BLaER1 (cell line): ENCODE results near the gene ROR1.

Experiments used
- H3K27ac ChIP-seq: shearing (Covaris generic); formaldehyde crosslinking; 2 replicates; pipeline ENCODE4 v1.8.1; 2022
- H3K27me3 ChIP-seq: shearing (Covaris generic); formaldehyde crosslinking; 2 replicates; pipeline ENCODE4 v1.8.1; 2022
- H3K36me3 ChIP-seq: shearing (Covaris generic); formaldehyde crosslinking; 2 replicates; pipeline ENCODE4 v1.8.1; 2022
- H3K4me1 ChIP-seq: shearing (Covaris generic); formaldehyde crosslinking; 2 replicates; pipeline ENCODE4 v1.8.1; 2022
- H3K4me2 ChIP-seq: shearing (Covaris generic); formaldehyde crosslinking; 2 replicates; pipeline ENCODE4 v1.8.1; 2022
- H3K4me3 ChIP-seq: shearing (Covaris generic); formaldehyde crosslinking; 2 replicates; pipeline ENCODE4 v1.8.1; 2022
- H3K9ac ChIP-seq: shearing (Covaris generic); formaldehyde crosslinking; 2 replicates; pipeline ENCODE4 v1.8.1; 2022
- H3K9me3 ChIP-seq: shearing (Covaris generic); formaldehyde crosslinking; 2 replicates; pipeline ENCODE4 v1.8.1; 2022
- H4K20me1 ChIP-seq: shearing (Covaris generic); formaldehyde crosslinking; 2 replicates; pipeline ENCODE4 v1.8.1; 2022
- Cebpa-rat ChIP-seq: shearing (Covaris generic); IDR thresholded peaks from 2 replicates; pipeline ENCODE4 v1.8.1; 2022

The ROR1 gene

GRCh38 chr1:63861052-63861691, 87.4 kb downstream of the ROR1 start:
- Histone ChIP-seq H3K4me3 (no peak overlapping the region), H3K4me2 (no peak overlapping the region), H3K36me3 (no peaks in the 10 kb centered on the region), H4K20me1 (0 out of 2 replicates have a peak, but pooled peaks cover 5% of the 10 kb centered on the region), H3K27ac (no peak overlapping the region), H3K4me1 (no peaks in the 10 kb centered on the region), H3K9me3 (peaks cover 8% of the 10 kb centered on the region), H3K9ac (no peak overlapping the region), H3K27me3 (no peaks in the 10 kb centered on the region)
- no peak for TF ChIP-seq Cebpa-rat

GRCh38 chr1:63863145-63863544, 89.3 kb downstream of the ROR1 start:
- no peaks in the 10 kb centered on the region for H3K4me1 ChIP-seq
- no peaks in the 10 kb centered on the region for H3K36me3 ChIP-seq

DNA sequence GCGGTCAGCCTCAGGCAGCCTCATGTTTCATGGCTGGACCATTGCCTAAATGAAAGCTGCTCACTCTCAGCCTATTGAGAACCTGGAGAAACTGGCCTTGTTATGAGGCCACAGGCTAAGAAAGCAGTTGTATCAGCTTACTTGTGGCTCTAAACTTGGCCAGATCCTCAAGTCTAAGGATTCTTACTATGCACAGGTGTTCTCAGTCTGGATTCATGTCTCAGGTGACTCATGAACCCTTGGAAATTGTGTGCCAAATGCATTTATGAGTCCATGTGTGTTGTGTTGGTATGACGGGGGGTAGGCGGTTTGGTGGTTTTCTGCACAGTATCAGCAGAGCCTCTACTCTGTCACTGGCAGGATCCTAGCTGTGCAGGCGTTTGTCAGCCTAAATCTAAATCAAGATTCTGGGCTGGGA, 90.4 kb downstream of the ROR1 start:
- Histone ChIP-seq H3K4me3 (no peak overlapping the region), H3K4me1 (no peaks in the 10 kb centered on the region)

More at GRCh38 chr1:63863145-63863544, 89.3 kb downstream of the ROR1 start:
- H3K27ac ChIP-seq = no peak overlapping the region
- no peaks in the 10 kb centered on the region for H3K9me3 ChIP-seq
- no peak for TF ChIP-seq Cebpa-rat
- no peak overlapping the region for H3K4me3 ChIP-seq
- H3K4me2 ChIP-seq = no peak overlapping the region
- H4K20me1 ChIP-seq = 0 out of 2 replicates have a peak, but pooled peaks cover 5% of the 10 kb centered on the region
- no peak overlapping the region for H3K9ac ChIP-seq
- no peaks in the 10 kb centered on the region for H3K27me3 ChIP-seq

GRCh38 chr1:63865561-63865960, 91.7 kb downstream of the ROR1 start:
- Histone ChIP-seq H3K27me3 (no peaks in the 10 kb centered on the region), H3K4me3 (no peak overlapping the region), H3K4me1 (no peaks in the 10 kb centered on the region), H4K20me1 (0 out of 2 replicates have a peak, but pooled peaks cover 5% of the 10 kb centered on the region), H3K36me3 (no peaks in the 10 kb centered on the region), H3K27ac (no peak overlapping the region), H3K4me2 (no peak overlapping the region), H3K9ac (no peak overlapping the region), H3K9me3 (no peaks in the 10 kb centered on the region)
- TF ChIP-seq Cebpa-rat = no peak

More for the DNA sequence above, 90.4 kb downstream of the ROR1 start:
- Histone ChIP-seq H3K27ac (no peak overlapping the region), H3K27me3 (no peaks in the 10 kb centered on the region), H3K9ac (no peak overlapping the region), H3K4me2 (no peak overlapping the region), H3K9me3 (no peaks in the 10 kb centered on the region), H3K36me3 (no peaks in the 10 kb centered on the region), H4K20me1 (0 out of 2 replicates have a peak, but pooled peaks cover 5% of the 10 kb centered on the region)
- TF ChIP-seq Cebpa-rat = no peak

GRCh38 chr1:63866084-63866483, 92.3 kb downstream of the ROR1 start:
- H3K9me3 ChIP-seq = no peaks in the 10 kb centered on the region
- no peak overlapping the region for H3K9ac ChIP-seq
- no peaks in the 10 kb centered on the region for H3K4me1 ChIP-seq
- no peak overlapping the region for H3K4me3 ChIP-seq
- H3K27me3 ChIP-seq = no peaks in the 10 kb centered on the region
- H4K20me1 ChIP-seq = 0 out of 2 replicates have a peak, but pooled peaks cover 5% of the 10 kb centered on the region
- no peak for TF ChIP-seq Cebpa-rat
- no peaks in the 10 kb centered on the region for H3K36me3 ChIP-seq
- no peak overlapping the region for H3K4me2 ChIP-seq
- H3K27ac ChIP-seq = no peak overlapping the region

GRCh38 chr1:63867429-63868176, 93.8 kb downstream of the ROR1 start:
- Histone ChIP-seq H3K36me3 (no peaks in the 10 kb centered on the region), H4K20me1 (0 out of 2 replicates have a peak, but pooled peaks cover 5% of the 10 kb centered on the region), H3K9ac (no peak overlapping the region), H3K27me3 (no peaks in the 10 kb centered on the region), H3K9me3 (no peaks in the 10 kb centered on the region), H3K4me1 (no peaks in the 10 kb centered on the region), H3K4me2 (no peak overlapping the region), H3K4me3 (no peak overlapping the region), H3K27ac (no peak overlapping the region)
- no peak for TF ChIP-seq Cebpa-rat

- Histone ChIP-seq H3K4me2 (no peak overlapping the region), H3K9ac (no peak overlapping the region), H3K9me3 (no peaks in the 10 kb centered on the region), H3K36me3 (no peaks in the 10 kb centered on the region), H3K4me3 (no peak overlapping the region), H3K27me3 (no peaks in the 10 kb centered on the region), H3K27ac (no peak overlapping the region), H3K4me1 (no peaks in the 10 kb centered on the region), H4K20me1 (no peaks in the 10 kb centered on the region)
- no peak for TF ChIP-seq Cebpa-rat
Observed at GRCh38 chr1:63868268-63868781, 94.5 kb downstream of the ROR1 start.

GRCh38 chr1:63870152-63870551, 96.3 kb downstream of the ROR1 start:
- H4K20me1 ChIP-seq = no peaks in the 10 kb centered on the region; the same call in 1 of the 2 replicates
- no peak for TF ChIP-seq Cebpa-rat
- no peaks in the 10 kb centered on the region for H3K9me3 ChIP-seq
- no peak overlapping the region for H3K4me2 ChIP-seq
- H3K27me3 ChIP-seq = no peaks in the 10 kb centered on the region
- H3K36me3 ChIP-seq = no peaks in the 10 kb centered on the region
- H3K27ac ChIP-seq = no peak overlapping the region
- no peaks in the 10 kb centered on the region for H3K4me1 ChIP-seq
- H3K4me3 ChIP-seq = no peak overlapping the region
- H3K9ac ChIP-seq = no peak overlapping the region

DNA sequence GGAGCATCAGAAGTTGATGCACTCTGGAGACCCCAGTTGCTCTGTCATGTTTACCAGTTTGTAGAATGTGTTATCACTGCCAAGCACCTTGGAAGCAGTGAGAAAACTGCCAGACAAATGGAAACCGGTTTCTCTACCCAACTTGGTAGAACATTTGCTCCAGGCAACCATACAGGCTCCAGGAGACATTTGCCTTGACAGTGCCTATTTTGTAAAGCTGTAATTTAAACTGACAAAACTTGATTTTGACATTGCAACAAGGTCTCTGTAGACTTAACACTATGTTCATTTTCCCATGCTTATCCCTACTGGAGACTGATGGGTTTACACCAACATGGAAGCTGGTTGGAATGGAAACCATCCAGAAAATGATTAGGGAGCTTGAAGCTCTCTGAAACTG, 97.6 kb downstream of the ROR1 start:
- no peaks in the 10 kb centered on the region for H3K4me1 ChIP-seq
- no peak for TF ChIP-seq Cebpa-rat
- H3K4me3 ChIP-seq = no peak overlapping the region
- H3K36me3 ChIP-seq = no peaks in the 10 kb centered on the region
- H3K9me3 ChIP-seq = no peaks in the 10 kb centered on the region
- no peaks in the 10 kb centered on the region for H3K27me3 ChIP-seq
- H3K9ac ChIP-seq = no peak overlapping the region
- H3K4me2 ChIP-seq = no peak overlapping the region
- no peaks in the 10 kb centered on the region; the same call in 1 of the 2 replicates for H4K20me1 ChIP-seq
- no peak overlapping the region for H3K27ac ChIP-seq

DNA sequence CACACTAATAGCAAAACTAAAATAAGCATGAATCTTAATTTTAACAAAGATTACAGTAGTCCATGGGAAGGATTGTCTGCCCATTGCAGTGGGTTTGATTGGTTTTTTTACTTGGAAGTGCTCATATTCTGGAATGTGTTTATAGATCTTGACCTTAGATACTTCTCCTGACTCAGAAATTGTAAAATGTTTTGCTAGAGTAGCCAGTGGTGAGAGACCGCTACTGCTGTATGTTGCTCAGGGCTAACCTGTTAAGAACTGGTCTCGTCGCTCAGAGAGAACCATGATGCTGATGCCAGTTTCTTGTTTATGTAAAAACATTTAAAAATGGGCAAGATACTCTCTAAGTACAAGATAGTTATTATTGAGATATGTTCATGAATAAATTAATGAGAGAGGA, 99.9 kb downstream of the ROR1 start:
- no peaks in the 10 kb centered on the region for H3K27me3 ChIP-seq
- peaks cover 4% of the 10 kb centered on the region; the same call in 1 of the 2 replicates for H3K4me1 ChIP-seq
- H3K36me3 ChIP-seq = no peaks in the 10 kb centered on the region
- H3K9ac ChIP-seq = no peak overlapping the region
- H3K27ac ChIP-seq = no peak overlapping the region
- H3K4me3 ChIP-seq = no peak overlapping the region
- no peaks in the 10 kb centered on the region; the same call in 1 of the 2 replicates for H4K20me1 ChIP-seq
- H3K9me3 ChIP-seq = no peaks in the 10 kb centered on the region
- TF ChIP-seq Cebpa-rat = no peak
- H3K4me2 ChIP-seq = no peak overlapping the region
